GM19099 (cell line): ENCODE measurements around the gene FAM3D.

ENCODE experiments used
- POLR2A ChIP-seq: IDR thresholded peaks from 3 replicates; pipeline ENCODE4 v1.6.1; 2011; ENCODE audit warnings: low read depth; ENCODE audit not compliant: insufficient read length; ENCODE audit errors: extremely low read depth

FAM3D gene

DNA sequence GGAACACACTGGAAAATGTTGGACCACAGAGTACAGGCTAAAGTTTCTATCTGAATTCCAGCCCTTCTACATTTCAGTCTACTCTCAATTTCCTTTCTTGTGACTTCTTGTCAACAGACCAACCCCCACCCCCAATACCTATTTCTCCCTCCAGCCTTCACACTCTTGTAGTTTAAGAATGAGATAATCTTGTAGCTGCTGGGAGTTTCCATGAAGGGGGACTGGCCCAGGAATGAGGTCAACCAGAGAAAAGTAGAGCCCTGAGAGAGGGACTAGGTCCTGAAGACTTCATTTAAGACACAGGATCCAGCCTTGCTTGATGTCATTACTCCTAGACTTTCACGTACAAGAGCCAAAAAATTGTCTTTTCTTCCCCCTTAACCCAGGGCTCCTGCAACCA lies 59.9 kb downstream of the FAM3D start:
- no peak for TF ChIP-seq POLR2A

DNA sequence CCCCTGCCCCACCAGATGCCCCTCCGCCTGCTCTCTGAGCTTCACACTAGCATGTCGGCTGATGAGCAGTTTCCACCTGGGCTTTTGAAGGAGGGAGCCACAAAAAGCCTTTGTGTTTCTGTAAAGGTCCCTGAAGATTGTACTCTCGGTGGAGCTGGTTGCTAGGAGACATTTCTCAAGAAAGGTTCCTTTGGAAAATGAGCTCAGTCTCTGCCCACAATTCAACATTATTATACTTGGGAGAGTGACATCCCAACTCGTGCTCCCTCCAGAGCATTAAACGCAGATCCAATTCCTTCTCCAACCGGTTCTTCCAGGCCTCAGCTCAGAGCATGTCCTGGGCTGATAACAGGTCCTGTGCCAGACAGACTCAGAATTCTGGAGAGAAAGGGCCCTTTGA lies 62.5 kb downstream of the FAM3D start:
- no peak for TF ChIP-seq POLR2A

DNA sequence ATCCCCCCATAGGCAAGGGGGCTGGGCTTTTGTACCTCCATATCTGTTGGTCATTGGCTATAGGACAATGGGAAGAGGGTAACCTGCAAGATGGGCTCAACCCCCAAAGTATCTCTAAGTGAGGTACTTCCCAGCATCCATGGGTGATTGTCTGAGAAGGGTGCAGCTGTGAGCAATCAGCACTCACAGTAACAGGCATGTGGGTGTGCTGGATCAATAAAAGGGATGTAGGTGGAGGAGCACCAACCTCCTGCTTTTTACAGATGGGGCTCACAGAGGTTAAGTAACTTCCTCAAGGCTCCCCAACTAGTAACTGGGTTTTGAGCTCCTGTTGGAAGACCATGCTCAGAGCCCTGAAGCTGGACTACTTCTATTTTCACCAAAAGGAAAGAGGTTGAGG lies 63.0 kb downstream of the FAM3D start:
- no peak for TF ChIP-seq POLR2A

DNA sequence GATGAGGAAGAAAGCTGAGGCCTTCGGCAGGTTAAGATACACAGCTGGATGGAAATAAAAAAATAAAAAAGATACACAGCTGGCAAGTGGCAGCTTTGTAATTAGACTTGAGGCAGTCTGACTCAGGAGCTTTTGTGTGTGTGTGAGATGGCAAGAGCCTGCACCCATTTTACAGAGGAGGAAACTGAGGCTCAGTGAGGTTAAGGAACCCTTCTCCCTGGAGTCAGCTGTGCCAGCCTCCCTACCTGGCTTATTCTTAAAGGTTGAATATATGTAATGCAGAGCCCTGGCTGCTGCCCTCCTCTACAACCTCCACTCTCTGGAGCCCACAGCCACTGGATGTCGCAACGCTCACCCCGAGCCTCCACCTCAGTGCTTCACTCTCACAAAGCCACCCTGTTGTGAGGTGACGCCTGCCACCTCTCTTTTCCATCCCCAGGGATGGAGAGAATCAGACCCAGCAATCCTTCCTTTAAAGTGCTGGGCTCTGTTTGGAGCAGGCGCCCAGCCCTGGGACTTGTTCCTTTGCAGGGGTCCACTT lies 68.7 kb downstream of the FAM3D start:
- no peak for TF ChIP-seq POLR2A

DNA sequence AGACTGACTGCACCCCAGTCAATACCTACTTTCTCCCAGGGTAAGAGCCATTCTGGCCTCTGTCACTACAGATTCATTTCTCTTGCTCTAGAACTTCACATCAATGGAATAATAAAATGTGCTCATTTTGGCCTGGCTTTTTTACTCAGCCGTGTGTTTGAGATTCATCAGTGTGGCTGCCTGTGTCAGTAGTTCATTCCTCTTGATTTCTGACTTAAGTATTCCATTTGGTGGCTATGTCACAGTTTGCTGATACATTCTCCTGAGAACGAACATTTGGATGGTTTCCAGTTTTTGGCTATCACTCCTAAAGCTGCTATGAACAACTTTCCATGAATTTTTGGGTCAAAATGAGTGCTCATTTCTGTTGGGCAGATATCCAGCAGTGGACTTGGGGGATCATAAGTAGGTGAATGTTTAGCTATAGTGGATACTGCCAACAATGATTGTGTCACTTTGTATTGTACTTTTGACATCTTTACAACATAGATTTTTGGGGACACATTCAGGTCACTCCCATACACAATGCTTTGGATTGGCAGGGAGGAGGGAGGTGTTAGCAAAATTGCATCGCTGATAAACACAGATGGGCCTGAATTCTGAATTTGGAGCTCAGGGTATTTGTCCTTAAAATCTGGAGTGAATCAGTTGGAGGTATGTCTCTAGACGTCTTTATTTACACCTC lies 69.6 kb downstream of the FAM3D start:
- no peak for TF ChIP-seq POLR2A

DNA sequence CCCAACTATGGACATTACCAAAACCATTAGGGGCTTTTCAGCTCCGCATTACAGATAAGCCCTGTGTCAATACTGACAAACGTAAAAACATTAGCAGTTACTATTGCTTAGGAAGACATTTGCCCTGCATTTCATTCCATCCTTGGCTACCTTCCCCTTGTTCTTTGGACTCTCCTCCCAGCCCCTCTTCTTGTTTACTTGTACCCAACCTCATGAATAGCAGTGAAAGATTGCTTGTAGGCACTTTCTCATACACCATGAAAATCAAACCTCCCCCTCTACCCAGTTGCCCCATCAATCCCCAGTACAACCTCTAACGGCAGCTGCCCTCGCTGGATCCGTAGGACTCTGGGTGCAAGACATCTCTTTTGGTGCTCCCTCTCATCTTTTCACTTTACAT lies 72.5 kb downstream of the FAM3D start:
- no peak for TF ChIP-seq POLR2A

DNA sequence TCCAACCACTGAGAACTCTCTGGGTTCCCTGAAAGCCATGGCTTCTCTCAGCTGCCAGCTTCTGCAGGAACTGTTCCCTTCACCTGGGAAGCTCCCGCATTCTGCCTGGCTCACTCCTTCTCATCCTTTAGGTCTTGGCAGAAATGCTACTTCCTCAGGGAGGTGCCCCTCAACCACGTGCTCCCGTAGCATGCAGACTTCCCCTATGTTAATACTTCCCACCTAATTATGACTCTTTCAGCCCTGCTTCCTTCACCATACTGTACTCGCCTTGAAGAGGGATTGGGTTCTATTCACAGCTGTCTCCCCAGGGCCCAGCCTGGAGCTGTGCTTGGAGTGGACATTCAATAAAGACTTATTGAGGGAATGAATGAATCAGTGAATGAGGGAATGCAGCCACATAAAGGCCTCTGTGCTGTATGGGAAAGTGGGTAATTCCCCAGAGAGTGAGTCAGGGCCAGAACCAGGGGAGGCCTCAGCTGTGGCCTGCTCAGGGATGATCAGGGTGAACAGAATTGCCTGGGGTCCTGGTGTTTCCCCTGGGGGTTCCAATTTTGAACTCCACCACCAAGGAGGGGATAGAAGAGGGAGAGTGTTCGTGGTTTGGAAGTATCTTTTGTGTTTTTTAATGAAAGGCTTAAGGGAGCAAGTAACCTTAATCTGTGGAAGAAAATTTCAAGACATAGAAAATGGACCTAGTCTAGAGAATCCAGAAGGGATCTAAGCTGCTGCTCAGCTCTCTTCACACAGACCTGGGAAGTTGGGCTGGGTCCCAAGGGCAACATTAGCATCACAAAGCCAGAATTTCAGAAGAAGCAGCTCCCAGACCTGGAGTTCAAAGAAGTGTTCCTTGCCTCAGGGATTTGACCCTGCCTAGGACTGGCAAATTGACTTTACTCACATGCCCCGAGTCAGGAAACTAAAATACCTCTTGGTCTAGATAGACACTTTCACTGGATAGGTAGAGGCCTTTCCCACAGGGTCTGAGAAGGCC lies 74.8 kb downstream of the FAM3D start:
- TF ChIP-seq POLR2A = no peak

GRCh38 chr3:58588030-58588614 lies 78.5 kb downstream of the FAM3D start:
- no peak for TF ChIP-seq POLR2A

- TF ChIP-seq POLR2A = no peak
These were observed 79.8 kb downstream of the FAM3D start for GRCh38 chr3:58586776-58587192.

GRCh38 chr3:58585994-58586393 lies 80.6 kb downstream of the FAM3D start:
- no peak for TF ChIP-seq POLR2A

GRCh38 chr3:58585005-58585786 lies 81.4 kb downstream of the FAM3D start:
- TF ChIP-seq POLR2A = no peak

DNA sequence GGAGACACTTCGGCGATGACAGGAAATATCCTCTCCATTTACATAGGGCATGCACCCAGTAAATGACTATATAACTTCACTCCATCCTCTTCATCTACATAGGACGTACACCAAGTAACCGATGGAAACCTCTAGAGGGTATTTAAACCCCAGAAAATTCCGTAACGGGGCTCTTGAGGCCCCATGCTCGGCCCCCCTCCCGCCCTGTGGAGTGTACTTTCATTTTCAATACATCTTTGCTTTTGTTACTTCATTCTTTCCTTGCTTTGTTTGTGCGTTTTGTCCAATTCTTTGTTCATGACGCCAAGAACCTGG lies 81.9 kb downstream of the FAM3D start:
- TF ChIP-seq POLR2A = no peak
